Astrocyte of the spinal cord (primary cell): ENCODE measurements around the gene MKRN2.

Source experiments
- DNase-seq: peaks from one replicate; pipeline ENCODE4 v3.0.0; 2011; ENCODE audit warnings: low read depth, low spot score
- H3K4me3 ChIP-seq: 2 replicates; pipeline ENCODE4 v1.5.1; 2011; ENCODE audit warnings: low read depth, mild to moderate bottlenecking, low read length, moderate library complexity
- CTCF ChIP-seq: IDR thresholded peaks from 2 replicates; pipeline ENCODE4 v1.5.1; 2012; ENCODE audit warnings: low read depth, mild to moderate bottlenecking, low read length, inconsistent platforms
- in situ Hi-C: cut with HindIII; loops from 2 replicates; pipeline ENCODE4 v1.10.0; 2017; ENCODE audit warnings: low sequenced_read_pairs

The MKRN2 gene

DNA sequence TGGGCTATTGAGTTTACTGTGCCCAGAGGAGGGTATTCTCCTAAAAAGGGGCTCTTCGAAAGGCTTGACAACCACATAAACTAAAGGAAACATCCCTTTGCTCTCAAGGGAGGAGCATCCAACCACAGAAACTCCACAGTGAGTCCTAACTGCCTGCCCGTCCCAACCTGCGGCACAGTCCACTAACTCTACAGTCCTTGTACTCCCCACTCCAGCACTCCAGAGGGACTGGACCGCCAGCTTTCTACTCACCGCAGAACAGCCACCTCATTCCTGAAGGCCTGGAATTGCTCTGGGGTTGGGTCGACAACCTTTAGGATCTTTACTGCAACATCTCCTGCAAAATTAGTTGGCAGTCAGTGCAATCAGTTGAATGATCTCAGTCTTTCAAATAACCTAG, 34.6 kb downstream of the MKRN2 start:
- TF ChIP-seq CTCF: no peak
- no peak for DNase-seq

DNA sequence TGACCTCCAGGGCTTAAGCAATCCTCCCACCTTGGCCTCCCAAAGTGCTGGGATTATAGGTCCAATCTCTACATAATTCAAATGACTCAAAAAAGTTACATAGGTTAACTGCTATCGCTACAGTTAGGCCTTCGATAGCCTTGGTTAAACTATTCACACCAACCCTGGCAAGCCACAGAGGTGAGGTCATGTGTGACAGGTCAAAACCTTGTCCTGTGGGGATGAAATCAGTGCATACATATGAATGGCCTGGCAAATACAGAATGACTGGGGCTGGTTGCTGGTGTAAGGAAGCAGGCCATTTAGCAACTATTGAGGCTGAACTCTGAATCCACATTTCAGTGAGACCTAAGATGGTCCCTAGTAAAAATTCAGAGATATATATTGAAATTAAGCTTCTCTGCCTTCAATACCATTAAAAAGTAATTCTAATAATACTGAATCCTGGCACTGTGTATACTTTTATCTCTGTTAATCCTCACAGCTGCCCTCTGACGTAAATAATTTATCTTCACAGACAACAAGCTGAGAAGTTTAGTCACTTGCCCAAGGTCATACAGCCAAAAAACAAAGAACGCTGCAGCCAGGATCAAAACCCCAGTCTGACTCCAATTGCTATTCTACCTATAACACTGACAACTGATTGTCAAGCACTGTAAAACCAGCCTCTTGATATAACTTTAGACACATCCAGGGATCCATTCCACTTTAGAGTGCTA, 35.3 kb downstream of the MKRN2 start:
- DNase-seq: no peak
- no peak overlapping the region for H3K4me3 ChIP-seq
- in situ Hi-C loops: no loop called here
- no peak for TF ChIP-seq CTCF

More for the DNA sequence above, 34.6 kb downstream of the MKRN2 start:
- H3K4me3 ChIP-seq: no peak overlapping the region
- in situ Hi-C loops: no loop called here

DNA sequence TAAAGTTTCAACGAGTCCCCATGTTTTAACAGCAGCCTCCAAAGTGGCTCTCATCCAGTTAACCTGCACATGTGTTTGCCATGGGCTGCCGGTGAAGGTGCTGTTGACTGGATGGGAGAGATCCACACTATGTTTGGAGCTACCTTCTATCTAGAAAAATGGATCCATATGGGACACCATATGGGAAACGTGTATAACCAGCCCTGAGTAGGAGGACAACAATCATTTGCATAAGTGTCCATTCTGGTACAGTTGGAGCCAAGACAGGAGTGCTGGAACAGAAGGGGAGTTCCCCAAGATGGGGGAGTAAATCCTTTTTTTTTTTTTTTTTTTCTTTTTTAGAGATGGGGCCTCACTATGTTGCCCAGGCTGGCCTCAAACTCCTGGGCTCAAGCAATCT, 36.6 kb downstream of the MKRN2 start:
- no peak overlapping the region for H3K4me3 ChIP-seq
- no peak for TF ChIP-seq CTCF
- in situ Hi-C loops: no loop called here
- no peak for DNase-seq

GRCh38 chr3:12598890-12599289, 42.0 kb downstream of the MKRN2 start:
- no peak for DNase-seq
- no peak overlapping the region for H3K4me3 ChIP-seq
- in situ Hi-C loops: no loop called here
- no peak for TF ChIP-seq CTCF

DNA sequence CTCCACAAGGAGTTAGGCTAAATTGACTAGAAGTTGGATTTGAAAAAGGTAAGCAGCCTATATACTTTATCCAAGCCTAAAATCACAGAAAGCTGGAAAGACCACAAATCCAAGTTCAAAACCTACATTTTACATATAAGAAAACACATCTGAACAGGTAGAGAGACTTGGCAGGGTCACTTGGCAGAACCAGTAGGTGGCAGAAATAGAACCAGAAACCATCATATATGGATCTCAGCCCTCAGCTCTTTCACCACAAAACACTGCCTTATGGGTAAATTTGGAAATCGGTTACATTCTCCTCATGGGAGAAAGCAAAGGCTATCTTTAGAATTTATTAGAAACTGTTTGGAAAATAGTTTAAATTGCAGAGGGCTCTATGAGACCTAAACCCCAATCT, 44.2 kb downstream of the MKRN2 start:
- in situ Hi-C loops: no loop called here
- no peak for TF ChIP-seq CTCF
- H3K4me3 ChIP-seq: no peak overlapping the region
- DNase-seq: no peak

DNA sequence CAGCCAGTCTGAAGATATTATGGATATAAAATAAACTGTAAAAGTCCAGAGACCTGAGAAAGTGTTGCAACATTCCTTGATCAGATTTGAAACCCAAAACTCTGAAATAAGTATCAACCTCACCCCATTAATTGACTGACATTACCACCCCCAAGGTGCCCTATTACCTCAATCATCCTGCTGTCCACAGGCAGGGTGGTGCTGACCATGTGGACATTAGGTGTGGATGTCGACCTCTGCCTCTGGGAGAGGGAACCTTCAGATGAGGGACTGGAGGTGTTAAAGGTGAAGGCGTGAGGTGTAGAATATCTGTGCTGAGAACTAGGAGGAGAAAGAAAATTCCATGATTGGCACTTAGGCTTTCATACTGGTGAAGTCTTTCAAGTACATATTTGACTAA, 47.1 kb downstream of the MKRN2 start:
- TF ChIP-seq CTCF: no peak
- H3K4me3 ChIP-seq: no peak overlapping the region
- no peak for DNase-seq
- in situ Hi-C loops: no loop called here
